Measurements from ENCODE around the gene RELL2. TPM values are rescaled to one million over a fixed set of nuclear protein-coding genes. Genes with fewer than 3 reads are reported as not detected.

The RELL2 gene
- total RNA-seq, 1 experiment from 2014 or later: 23.8 TPM

GRCh38 chr5:141617128-141617527, 19.7 kb upstream of the RELL2 start:
- Mint-ChIP-seq H3K4me1 (peaks cover 46% of the 10 kb centered on the region), H3K27me3 (ENCODE audit: low read depth) (no peaks in the 10 kb centered on the region; the same call in 1 of the 2 replicates), H3K4me3 (peak overlapping the region; percentile 95), H3K27ac (peak overlapping the region; percentile 52), H3K9me3 (no peaks in the 10 kb centered on the region), H3K36me3 (peaks cover 11% of the 10 kb centered on the region)
- ChIA-PET POLR2A (no interaction called here), CTCF (interaction anchor here (0.7 to 2.7 kb wide), 7 partner anchors 10 to 209 kb away, joined by 3 to 18 read pairs (median 7); partner anchors contain the start of genes FCHSD1, PCDHGB6 and RELL2)
- ATAC-seq: no peak
- TF ChIP-seq RELA (CRISPR knock-in tag; IDR thresholded peaks at IDR 0.05; ENCODE audit: borderline replicate concordance): no peak
- TF ChIP-seq USF2 (CRISPR knock-in tag; IDR thresholded peaks at IDR 0.05): no peak
- TF ChIP-seq MXD4 (CRISPR knock-in tag; IDR thresholded peaks at IDR 0.05; ENCODE audit: borderline replicate concordance): no peak
- no peak for TF ChIP-seq PREB (CRISPR knock-in tag; IDR thresholded peaks at IDR 0.05; ENCODE audit: borderline replicate concordance)
- TF ChIP-seq TEAD4 (CRISPR knock-in tag; IDR thresholded peaks at IDR 0.05): no peak
- TF ChIP-seq, protein P1, sequence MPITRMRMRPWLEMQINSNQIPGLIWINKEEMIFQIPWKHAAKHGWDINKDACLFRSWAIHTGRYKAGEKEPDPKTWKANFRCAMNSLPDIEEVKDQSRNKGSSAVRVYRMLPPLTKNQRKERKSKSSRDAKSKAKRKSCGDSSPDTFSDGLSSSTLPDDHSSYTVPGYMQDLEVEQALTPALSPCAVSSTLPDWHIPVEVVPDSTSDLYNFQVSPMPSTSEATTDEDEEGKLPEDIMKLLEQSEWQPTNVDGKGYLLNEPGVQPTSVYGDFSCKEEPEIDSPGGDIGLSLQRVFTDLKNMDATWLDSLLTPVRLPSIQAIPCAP (CRISPR knock-in tag; IDR thresholded peaks at IDR 0.05): no peak
- no peak for TF ChIP-seq ARID4B (CRISPR knock-in tag; IDR thresholded peaks at IDR 0.05; ENCODE audit: borderline replicate concordance)
- TF ChIP-seq USF1 (CRISPR knock-in tag; IDR thresholded peaks at IDR 0.05): no peak
- TF ChIP-seq NFE2L1 (CRISPR knock-in tag; IDR thresholded peaks at IDR 0.05): no peak
- TF ChIP-seq FOXK1 (CRISPR knock-in tag; IDR thresholded peaks at IDR 0.05): no peak
- no peak for TF ChIP-seq NR1H2 (CRISPR knock-in tag; IDR thresholded peaks at IDR 0.05)
- no peak for TF ChIP-seq SMAD4 (CRISPR knock-in tag; IDR thresholded peaks at IDR 0.05)
- no peak for TF ChIP-seq ZNF281 (CRISPR knock-in tag; IDR thresholded peaks at IDR 0.05)
- no peak for DNase-seq (ENCODE audit: low spot score)

DNA sequence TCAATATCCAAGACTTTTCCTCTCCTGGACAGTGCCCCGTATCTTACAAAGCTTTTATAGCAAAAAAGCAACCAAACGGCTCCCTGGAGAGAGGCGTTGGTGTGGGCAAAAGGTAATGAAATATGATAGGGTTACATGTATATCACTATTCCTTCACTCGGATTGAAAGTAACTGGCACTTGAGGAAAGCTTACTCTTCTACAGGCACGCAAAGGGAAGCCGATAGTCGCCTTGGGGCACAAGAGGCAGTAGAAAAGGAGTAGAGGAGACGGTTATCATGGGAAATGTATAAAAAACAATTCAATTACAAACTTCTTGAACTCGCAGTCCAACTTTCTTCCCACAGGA, 19.1 kb upstream of the RELL2 start:
- Mint-ChIP-seq H3K9me3 (no peaks in the 10 kb centered on the region), H3K27me3 (ENCODE audit: low read depth) (no peaks in the 10 kb centered on the region; the same call in 1 of the 2 replicates), H3K4me1 (peaks cover 43% of the 10 kb centered on the region), H3K27ac (peak overlapping the region; percentile 97), H3K36me3 (peaks cover 11% of the 10 kb centered on the region), H3K4me3 (peak overlapping the region; percentile 95)
- ChIA-PET CTCF (interaction anchor here (1.0 to 2.7 kb wide), 4 partner anchors 20 to 50 kb away, joined by 3 to 18 read pairs (median 9); partner anchors contain the start of genes FCHSD1 and RELL2), POLR2A (interaction anchor here (0.6 to 3.1 kb wide), 2 partner anchors 19 to 1964 kb away, joined by 3 to 36 read pairs; partner anchors contain the start of genes HDAC3 and RELL2)
- ATAC-seq (no peak), DNase-seq (ENCODE audit: low spot score) (no peak)
- TF ChIP-seq ZNF396 (CRISPR knock-in tag; IDR thresholded peaks at IDR 0.05; ENCODE audit: borderline replicate concordance) (no peak), GTF2I (CRISPR knock-in tag; conservative IDR thresholded peaks at IDR 0.05) (no peak), ELF4 (CRISPR knock-in tag; IDR thresholded peaks at IDR 0.05; ENCODE audit: low read depth) (no peak), ZBTB43 (CRISPR knock-in tag; IDR thresholded peaks at IDR 0.05) (no peak), OVOL2 (CRISPR knock-in tag; IDR thresholded peaks at IDR 0.05; ENCODE audit: borderline replicate concordance) (no peak)
- TF ChIP-seq, protein P2, sequence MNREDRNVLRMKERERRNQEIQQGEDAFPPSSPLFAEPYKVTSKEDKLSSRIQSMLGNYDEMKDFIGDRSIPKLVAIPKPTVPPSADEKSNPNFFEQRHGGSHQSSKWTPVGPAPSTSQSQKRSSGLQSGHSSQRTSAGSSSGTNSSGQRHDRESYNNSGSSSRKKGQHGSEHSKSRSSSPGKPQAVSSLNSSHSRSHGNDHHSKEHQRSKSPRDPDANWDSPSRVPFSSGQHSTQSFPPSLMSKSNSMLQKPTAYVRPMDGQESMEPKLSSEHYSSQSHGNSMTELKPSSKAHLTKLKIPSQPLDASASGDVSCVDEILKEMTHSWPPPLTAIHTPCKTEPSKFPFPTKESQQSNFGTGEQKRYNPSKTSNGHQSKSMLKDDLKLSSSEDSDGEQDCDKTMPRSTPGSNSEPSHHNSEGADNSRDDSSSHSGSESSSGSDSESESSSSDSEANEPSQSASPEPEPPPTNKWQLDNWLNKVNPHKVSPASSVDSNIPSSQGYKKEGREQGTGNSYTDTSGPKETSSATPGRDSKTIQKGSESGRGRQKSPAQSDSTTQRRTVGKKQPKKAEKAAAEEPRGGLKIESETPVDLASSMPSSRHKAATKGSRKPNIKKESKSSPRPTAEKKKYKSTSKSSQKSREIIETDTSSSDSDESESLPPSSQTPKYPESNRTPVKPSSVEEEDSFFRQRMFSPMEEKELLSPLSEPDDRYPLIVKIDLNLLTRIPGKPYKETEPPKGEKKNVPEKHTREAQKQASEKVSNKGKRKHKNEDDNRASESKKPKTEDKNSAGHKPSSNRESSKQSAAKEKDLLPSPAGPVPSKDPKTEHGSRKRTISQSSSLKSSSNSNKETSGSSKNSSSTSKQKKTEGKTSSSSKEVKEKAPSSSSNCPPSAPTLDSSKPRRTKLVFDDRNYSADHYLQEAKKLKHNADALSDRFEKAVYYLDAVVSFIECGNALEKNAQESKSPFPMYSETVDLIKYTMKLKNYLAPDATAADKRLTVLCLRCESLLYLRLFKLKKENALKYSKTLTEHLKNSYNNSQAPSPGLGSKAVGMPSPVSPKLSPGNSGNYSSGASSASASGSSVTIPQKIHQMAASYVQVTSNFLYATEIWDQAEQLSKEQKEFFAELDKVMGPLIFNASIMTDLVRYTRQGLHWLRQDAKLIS (CRISPR knock-in tag; IDR thresholded peaks at IDR 0.05; ENCODE audit: borderline replicate concordance): no peak

Data from WTC11 (cell line).